ENCODE measurements around the gene GCSH. TPM values are rescaled to one million over a fixed set of nuclear protein-coding genes. Genes with fewer than 3 reads are reported as not detected.

Gene GCSH
- total RNA-seq, 4 donors from 2014 or later, result 26.7 to 45.9 (median 29.7) TPM

DNA sequence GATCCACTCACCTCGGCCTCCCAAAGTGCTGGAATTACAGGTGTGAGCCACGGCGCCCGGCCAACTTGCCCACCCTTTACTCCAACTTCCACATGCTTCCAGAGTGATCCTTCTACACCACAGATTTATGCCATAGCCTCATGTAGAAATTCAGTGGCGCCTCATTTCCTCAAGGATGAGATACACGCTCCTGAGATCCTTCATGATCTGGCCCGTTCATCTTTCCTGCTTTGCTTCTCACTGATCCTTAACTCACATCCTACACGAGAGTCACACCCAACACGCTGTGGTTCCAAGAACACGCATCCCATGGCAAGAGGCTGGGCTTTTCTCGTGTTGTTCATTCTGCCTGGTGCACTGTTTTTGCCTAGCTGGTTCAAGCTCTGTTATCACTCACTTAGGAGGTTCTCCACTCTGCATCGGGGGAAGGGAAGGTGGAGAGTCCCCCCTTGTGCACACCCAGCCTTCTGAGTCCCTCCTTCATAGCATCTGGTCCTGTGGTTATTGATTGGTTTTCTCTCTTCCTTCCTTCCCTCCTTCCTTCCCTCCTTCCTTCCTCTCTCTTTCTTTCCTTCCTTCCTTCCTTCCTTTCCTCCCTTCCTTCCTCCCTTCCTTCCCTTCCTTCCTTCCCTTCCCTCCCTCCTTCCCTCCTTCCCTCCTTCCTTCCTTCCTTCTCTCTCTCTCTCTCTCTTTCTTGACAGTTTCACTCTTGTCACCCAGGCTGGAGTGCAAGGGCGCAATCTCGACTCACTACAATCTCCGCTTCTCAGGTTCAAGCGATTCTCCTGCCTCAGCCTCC lies 32.7 kb upstream of the GCSH start:
- no peak for DNase-seq (ENCODE audit: low spot score in 2 of 2)
- Histone ChIP-seq H3K4me3 (no peak overlapping the region), H3K27me3 (no peaks in the 10 kb centered on the region), H3K36me3 (no peaks in the 10 kb centered on the region), H3K9me3 (no peaks in the 10 kb centered on the region), H3K4me1 (no peaks in the 10 kb centered on the region), H3K27ac (no peak overlapping the region)
- WGBS, 2 donors, result 86% methylated on average over 16 of the region's 16 CpGs
- no peak for TF ChIP-seq POLR2A (IDR thresholded peaks at IDR 0.05)
- TF ChIP-seq, protein P1, sequence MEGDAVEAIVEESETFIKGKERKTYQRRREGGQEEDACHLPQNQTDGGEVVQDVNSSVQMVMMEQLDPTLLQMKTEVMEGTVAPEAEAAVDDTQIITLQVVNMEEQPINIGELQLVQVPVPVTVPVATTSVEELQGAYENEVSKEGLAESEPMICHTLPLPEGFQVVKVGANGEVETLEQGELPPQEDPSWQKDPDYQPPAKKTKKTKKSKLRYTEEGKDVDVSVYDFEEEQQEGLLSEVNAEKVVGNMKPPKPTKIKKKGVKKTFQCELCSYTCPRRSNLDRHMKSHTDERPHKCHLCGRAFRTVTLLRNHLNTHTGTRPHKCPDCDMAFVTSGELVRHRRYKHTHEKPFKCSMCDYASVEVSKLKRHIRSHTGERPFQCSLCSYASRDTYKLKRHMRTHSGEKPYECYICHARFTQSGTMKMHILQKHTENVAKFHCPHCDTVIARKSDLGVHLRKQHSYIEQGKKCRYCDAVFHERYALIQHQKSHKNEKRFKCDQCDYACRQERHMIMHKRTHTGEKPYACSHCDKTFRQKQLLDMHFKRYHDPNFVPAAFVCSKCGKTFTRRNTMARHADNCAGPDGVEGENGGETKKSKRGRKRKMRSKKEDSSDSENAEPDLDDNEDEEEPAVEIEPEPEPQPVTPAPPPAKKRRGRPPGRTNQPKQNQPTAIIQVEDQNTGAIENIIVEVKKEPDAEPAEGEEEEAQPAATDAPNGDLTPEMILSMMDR (IDR thresholded peaks at IDR 0.05), result no peak
- TF ChIP-seq EP300 (IDR thresholded peaks at IDR 0.05), result no peak

DNA sequence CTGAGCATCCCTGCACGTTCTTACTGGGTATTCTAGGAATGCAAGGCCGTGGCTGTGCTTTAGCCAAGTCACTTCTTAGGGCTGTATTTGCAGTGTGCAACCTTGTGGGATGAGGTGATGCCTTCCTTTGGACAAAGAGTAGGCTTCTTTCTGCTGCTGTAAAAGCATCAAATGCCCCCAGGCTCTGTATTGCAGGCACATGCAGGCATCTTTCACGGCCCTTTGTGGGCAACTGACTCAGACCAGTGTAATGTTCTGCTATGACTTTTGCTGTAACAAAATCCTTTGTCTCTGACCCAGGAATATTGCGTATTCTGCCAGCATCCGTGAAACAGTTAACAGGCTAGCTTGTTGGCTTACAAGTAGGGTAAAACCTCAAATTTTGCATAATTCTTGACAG lies 30.9 kb upstream of the GCSH start:
- no peak overlapping the region for H3K27ac ChIP-seq
- H3K9me3 ChIP-seq, result no peaks in the 10 kb centered on the region
- no peak for DNase-seq (ENCODE audit: low spot score in 2 of 2)
- WGBS, 2 donors, result 43 to 50% methylated on average over 5 of the region's 5 CpGs
- H3K36me3 ChIP-seq, result no peaks in the 10 kb centered on the region
- no peaks in the 10 kb centered on the region for H3K4me1 ChIP-seq
- TF ChIP-seq, protein P1 (IDR thresholded peaks at IDR 0.05), result no peak
- TF ChIP-seq EP300 (IDR thresholded peaks at IDR 0.05) (no peak), POLR2A (IDR thresholded peaks at IDR 0.05) (no peak)
- H3K27me3 ChIP-seq, result no peaks in the 10 kb centered on the region
- no peak overlapping the region for H3K4me3 ChIP-seq

DNA sequence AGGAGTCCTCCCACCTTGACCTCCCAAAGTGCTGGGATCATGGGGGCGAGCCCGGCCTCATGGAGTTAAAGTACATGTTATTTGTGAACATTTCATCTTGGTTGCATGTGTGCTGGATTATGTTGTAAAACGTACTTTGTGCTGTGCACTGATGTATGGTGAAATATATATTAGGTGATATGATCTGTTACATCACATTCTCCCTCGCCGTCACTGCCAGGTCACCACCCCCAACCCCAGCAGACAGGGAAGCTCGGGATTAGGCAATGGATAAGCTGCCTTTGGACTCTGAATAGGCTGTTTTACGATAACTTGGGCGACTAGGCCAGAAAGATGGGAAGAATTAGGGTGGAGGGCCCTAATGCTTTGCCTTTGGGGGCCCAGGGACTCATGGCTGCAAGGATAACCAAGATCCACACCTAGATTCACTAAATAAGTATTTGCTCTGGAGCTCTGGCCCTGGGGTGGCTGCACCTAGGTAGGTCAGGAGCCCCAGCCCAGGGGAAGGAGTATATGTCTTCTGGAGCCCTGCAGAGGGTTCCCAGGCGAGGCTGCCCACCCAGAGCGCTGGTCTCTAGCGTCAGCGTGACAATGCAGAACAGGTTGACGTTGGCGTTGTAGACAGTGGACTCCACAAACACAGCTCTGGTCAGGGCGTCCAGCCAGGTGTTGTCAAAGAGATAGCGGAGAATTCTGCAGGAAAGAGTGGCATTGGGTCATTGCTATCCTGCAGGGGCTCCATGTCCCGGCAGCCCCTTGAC lies 27.1 kb upstream of the GCSH start:
- no peak for DNase-seq (ENCODE audit: low spot score in 2 of 2)
- 85 to 88% methylated on average over 17 of the region's 17 CpGs for WGBS, 2 donors
- Histone ChIP-seq H3K27me3 (no peaks in the 10 kb centered on the region), H3K36me3 (no peaks in the 10 kb centered on the region), H3K4me3 (no peak overlapping the region), H3K27ac (no peak overlapping the region), H3K4me1 (no peaks in the 10 kb centered on the region), H3K9me3 (no peaks in the 10 kb centered on the region)
- TF ChIP-seq, protein P1 (IDR thresholded peaks at IDR 0.05), result no peak
- TF ChIP-seq POLR2A (IDR thresholded peaks at IDR 0.05), result no peak
- no peak for TF ChIP-seq EP300 (IDR thresholded peaks at IDR 0.05)

DNA sequence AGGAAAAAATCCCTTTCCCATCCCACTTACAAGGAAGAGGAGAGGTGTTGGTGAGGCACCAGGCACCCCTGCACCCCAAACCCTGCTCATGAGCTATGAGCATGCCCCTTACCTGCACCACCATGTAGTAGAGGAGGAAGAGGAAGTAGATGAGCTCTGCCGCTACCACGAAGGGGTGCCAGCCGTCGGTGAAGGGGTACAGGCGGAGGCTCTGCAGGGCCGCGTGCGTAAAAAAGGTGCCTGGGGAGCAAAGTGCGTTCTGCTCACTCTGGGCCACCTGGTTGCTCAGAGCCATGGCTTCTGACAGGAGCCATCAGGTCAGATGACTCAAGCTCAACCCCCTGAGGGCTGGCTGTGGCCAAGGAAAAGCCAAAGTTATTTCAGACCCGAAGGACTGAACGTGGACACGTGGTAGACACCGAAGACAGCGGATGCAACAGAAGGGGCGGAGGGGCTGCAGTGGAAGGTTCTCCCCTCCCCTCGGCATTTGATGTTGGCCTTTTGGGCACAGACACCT lies 25.3 kb upstream of the GCSH start:
- 90 to 91% methylated on average over 16 of the region's 16 CpGs for WGBS, 2 donors

More for the DNA sequence above, 25.3 kb upstream of the GCSH start:
- no peak overlapping the region for H3K4me3 ChIP-seq
- H3K36me3 ChIP-seq, result no peaks in the 10 kb centered on the region
- no peak for DNase-seq (ENCODE audit: low spot score in 2 of 2)
- no peak overlapping the region for H3K27ac ChIP-seq
- no peaks in the 10 kb centered on the region for H3K4me1 ChIP-seq
- no peaks in the 10 kb centered on the region for H3K27me3 ChIP-seq
- no peak for TF ChIP-seq POLR2A (IDR thresholded peaks at IDR 0.05)
- no peak for TF ChIP-seq EP300 (IDR thresholded peaks at IDR 0.05)
- TF ChIP-seq, protein P1 (IDR thresholded peaks at IDR 0.05), result no peak
- H3K9me3 ChIP-seq, result no peaks in the 10 kb centered on the region

Data from tibial nerve (tissue), 4 donors.